ENCODE data around the gene MDM4. TPM values are rescaled to one million over a fixed set of nuclear protein-coding genes. Genes with fewer than 3 reads are reported as not detected.

Gene MDM4
- total RNA-seq, 1 experiment from 2014 or later = 42.1 TPM

DNA sequence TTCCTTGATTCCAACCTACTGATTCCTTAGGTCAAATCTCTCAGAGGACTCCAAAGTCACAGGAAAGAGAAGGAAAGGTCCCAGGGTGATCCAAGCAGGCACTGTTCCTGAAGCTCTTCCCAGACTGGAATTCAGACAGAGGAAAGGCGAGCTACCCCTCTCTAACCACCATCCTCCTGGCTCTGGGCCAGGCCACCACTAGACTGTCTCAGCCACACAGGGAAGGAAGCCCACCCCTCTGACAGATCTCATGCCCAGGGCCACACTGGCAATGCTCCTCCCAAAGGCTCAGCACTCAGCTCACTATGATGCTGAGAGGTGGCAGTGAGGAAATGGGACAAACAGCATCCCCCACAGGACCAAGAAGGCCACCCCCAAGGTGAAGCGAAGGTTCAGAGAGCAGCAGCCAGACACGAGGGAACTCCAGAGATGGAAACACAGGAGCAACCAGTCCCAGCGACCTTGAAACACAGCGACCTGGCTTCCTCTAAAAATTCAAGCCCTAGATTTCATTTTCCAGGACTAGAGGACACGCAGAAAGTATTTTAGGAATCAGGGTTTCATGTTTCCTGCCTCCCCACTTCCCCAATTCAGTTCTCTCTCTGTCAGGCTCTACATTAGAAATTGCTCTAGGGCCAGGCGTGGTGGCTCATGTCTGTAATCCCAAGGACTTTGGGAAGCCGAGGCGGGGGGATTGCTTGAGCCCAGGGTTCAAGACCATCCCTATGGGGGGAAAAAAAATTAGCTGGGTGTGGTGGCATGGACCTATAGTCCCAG lies 40.4 kb upstream of the MDM4 start:
- ChIA-PET CTCF (interaction anchor here (0.6 kb wide), 1 partner anchor 344 kb away, joined by 3 read pairs; no protein-coding TSS in a partner anchor), POLR2A (interaction anchor here (0.7 kb wide), 1 partner anchor 99 kb away, joined by 3 read pairs; no protein-coding TSS in a partner anchor)
- Histone ChIP-seq H3K4me3 (ENCODE audit: low read depth in 2 of 2, low read length in 2 of 2) (no peak overlapping the region), H3K9me3 (ENCODE audit: control insufficient read depth, insufficient read depth, low read depth, low read length) (no peaks in the 10 kb centered on the region), H3K36me3 (ENCODE audit: control insufficient read depth, insufficient read depth, low read length) (no peaks in the 10 kb centered on the region), H3K27ac (ENCODE audit: low read length) (no peak overlapping the region), H3K4me1 (ENCODE audit: control insufficient read depth, insufficient read depth, low read length) (no peaks in the 10 kb centered on the region; the same call in 1 of the 2 replicates), H3K27me3 (ENCODE audit: control insufficient read depth, insufficient read depth, low read length) (no peaks in the 10 kb centered on the region)
- TF ChIP-seq TCF7L2 (IDR thresholded peaks at IDR 0.05; ENCODE audit: low read depth, low read length) (no peak), CTCF (IDR thresholded peaks at IDR 0.05) (no peak), POLR2AphosphoS5 (IDR thresholded peaks at IDR 0.05; ENCODE audit: low read depth, low read length) (no peak), SIN3A (IDR thresholded peaks at IDR 0.05; ENCODE audit: borderline replicate concordance, insufficient read depth, low read depth, low read length) (no peak)
- TF ChIP-seq, protein P1, sequence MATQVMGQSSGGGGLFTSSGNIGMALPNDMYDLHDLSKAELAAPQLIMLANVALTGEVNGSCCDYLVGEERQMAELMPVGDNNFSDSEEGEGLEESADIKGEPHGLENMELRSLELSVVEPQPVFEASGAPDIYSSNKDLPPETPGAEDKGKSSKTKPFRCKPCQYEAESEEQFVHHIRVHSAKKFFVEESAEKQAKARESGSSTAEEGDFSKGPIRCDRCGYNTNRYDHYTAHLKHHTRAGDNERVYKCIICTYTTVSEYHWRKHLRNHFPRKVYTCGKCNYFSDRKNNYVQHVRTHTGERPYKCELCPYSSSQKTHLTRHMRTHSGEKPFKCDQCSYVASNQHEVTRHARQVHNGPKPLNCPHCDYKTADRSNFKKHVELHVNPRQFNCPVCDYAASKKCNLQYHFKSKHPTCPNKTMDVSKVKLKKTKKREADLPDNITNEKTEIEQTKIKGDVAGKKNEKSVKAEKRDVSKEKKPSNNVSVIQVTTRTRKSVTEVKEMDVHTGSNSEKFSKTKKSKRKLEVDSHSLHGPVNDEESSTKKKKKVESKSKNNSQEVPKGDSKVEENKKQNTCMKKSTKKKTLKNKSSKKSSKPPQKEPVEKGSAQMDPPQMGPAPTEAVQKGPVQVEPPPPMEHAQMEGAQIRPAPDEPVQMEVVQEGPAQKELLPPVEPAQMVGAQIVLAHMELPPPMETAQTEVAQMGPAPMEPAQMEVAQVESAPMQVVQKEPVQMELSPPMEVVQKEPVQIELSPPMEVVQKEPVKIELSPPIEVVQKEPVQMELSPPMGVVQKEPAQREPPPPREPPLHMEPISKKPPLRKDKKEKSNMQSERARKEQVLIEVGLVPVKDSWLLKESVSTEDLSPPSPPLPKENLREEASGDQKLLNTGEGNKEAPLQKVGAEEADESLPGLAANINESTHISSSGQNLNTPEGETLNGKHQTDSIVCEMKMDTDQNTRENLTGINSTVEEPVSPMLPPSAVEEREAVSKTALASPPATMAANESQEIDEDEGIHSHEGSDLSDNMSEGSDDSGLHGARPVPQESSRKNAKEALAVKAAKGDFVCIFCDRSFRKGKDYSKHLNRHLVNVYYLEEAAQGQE (IDR thresholded peaks at IDR 0.05; ENCODE audit: insufficient read depth in 1 of 2, low read depth in 2 of 2, low read length in 1 of 2) = no peak
- BruUV-seq (replicated peaks) = no TSS peak
- in situ Hi-C loops (cut with HindIII; ENCODE audit: low pct_unique_long_range_greater_than_20kb, low sequenced_read_pairs) = no loop called here
- intact Hi-C loops (cut with micrococcal nuclease; ENCODE audit: unreplicated experiment) = no loop called here
- DNase-seq (ENCODE audit: low read depth, low spot score) (no peak), ATAC-seq (no peak)

DNA sequence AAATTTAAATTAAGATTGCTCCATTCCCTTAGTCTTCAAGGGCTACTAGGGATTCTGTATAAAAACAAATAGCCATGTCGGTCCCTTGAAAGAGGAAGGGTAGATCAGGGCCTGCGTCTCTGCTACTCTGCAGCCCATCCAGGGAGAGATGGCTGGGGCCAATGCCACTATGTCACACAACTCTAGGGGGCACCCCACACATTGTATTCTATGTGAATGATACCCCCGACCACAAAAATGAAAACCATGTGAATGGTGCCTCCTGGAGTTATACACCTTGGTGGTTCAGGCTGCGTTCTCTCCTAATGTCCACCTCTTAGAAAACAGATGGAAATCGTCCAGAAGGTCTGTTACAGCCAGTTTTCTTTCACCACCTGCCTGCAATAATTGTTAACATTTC lies 39.6 kb upstream of the MDM4 start:
- in situ Hi-C loops (cut with HindIII; ENCODE audit: low pct_unique_long_range_greater_than_20kb, low sequenced_read_pairs) (no loop called here), intact Hi-C loops (cut with micrococcal nuclease; ENCODE audit: unreplicated experiment) (no loop called here)
- Histone ChIP-seq H3K36me3 (ENCODE audit: control insufficient read depth, insufficient read depth, low read length) (no peaks in the 10 kb centered on the region), H3K4me1 (ENCODE audit: control insufficient read depth, insufficient read depth, low read length) (no peaks in the 10 kb centered on the region; the same call in 1 of the 2 replicates), H3K27me3 (ENCODE audit: control insufficient read depth, insufficient read depth, low read length) (no peaks in the 10 kb centered on the region), H3K9me3 (ENCODE audit: control insufficient read depth, insufficient read depth, low read depth, low read length) (no peaks in the 10 kb centered on the region), H3K27ac (ENCODE audit: low read length) (no peak overlapping the region), H3K4me3 (ENCODE audit: low read depth in 2 of 2, low read length in 2 of 2) (no peak overlapping the region)
- CTCF ChIA-PET = no interaction called here
- POLR2A ChIA-PET = no interaction called here
- TF ChIP-seq POLR2AphosphoS5 (IDR thresholded peaks at IDR 0.05; ENCODE audit: low read depth, low read length) = no peak
- no peak for TF ChIP-seq CTCF (IDR thresholded peaks at IDR 0.05)
- TF ChIP-seq, protein P1 (IDR thresholded peaks at IDR 0.05; ENCODE audit: insufficient read depth in 1 of 2, low read depth in 2 of 2, low read length in 1 of 2) = no peak
- no peak for TF ChIP-seq SIN3A (IDR thresholded peaks at IDR 0.05; ENCODE audit: borderline replicate concordance, insufficient read depth, low read depth, low read length)
- TF ChIP-seq TCF7L2 (IDR thresholded peaks at IDR 0.05; ENCODE audit: low read depth, low read length) = no peak
- no TSS peak for BruUV-seq (replicated peaks)
- ATAC-seq (no peak), DNase-seq (ENCODE audit: low read depth, low spot score) (no peak)
